ENCODE measurements around the gene KIF17.

Gene KIF17

DNA sequence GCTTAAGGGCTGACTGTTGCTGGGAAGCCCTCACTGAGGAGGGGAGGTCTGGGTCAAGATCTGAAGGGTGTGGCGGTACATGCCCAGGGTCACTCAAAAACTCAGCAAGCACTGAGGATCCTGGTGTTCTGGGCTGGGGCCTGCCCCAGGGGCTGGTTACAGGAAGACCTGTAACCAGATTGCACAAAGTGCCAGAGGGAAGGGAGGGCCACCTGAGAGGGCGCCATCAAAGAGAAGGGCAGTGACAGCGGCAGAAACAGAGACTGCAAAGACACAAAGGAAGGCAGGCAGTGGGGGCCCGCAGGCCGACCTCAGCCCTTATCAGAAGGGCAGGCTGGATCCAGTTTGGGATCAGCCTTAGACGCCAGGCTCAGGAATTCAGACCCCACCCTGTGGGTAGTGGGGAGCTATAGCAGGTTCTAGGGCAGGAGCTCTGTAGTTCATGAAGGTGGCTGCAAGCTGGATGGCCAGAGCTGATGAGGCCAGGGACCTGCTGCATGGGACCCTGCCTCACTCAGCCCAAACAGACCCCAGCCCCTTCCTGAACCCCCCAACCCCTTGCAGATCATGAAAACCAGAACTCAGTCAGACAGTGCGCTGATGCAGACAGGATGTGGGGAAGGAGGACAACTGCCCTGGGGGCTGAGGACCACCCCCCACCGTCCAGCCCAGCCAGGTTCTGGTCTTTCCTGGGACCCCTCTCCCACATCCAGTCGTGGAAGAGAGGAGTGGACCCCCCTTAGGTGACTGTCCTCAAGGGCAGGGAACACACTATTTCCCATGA is 10.8 kb upstream of the KIF17 start:
- FAIRE-seq (no peak), DNase-seq (ENCODE audit: insufficient read length, low spot score) (no peak)
- TF ChIP-seq PAX5 (IDR thresholded peaks at IDR 0.05; ENCODE audit: insufficient read depth, low read length, severe bottlenecking), result no peak
- no peak for TF ChIP-seq POLR2A (IDR thresholded peaks at IDR 0.05; ENCODE audit: low read depth, low read length)
- no peak for TF ChIP-seq POLR2AphosphoS5 (IDR thresholded peaks at IDR 0.05; ENCODE audit: low read depth, low read length)
- no peak for TF ChIP-seq POU2F2 (IDR thresholded peaks at IDR 0.05; ENCODE audit: low read depth, low read length)
- TF ChIP-seq TAF1 (IDR thresholded peaks at IDR 0.05; ENCODE audit: low read depth, low read length), result no peak
- no peak for TF ChIP-seq SPI1 (IDR thresholded peaks at IDR 0.05; ENCODE audit: low read depth, low read length)

DNA sequence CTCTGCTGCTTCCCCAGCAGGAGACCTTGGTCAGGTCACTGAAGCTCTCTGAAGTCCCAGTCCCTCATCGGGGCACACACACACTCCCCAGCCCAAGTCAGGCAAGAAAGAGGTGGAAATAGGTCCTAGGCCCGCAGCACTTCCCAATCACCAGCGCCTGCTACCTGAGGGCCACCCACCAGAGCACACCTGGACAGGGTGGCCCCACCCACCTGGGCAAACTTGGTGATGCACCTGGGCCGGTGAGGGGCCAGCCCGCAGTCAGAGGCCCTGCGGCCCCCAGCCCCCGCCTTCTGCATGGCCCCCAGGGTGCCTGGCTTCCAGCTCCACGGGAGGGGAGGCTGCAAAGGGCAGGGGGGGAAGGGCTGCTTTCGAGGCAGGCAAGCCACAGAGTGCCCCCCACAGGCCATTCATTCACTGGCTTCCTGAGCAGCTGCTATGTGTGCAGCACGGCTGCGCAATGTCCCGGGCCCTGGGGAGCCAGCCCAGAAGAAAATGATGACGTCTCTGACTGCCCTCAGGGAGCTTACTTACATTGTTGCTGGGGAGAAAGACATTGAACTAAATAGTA is 10.0 kb upstream of the KIF17 start:
- DNase-seq (ENCODE audit: insufficient read length, low spot score) (no peak), FAIRE-seq (no peak)
- no peak for TF ChIP-seq POLR2A (IDR thresholded peaks at IDR 0.05; ENCODE audit: low read depth, low read length)
- no peak for TF ChIP-seq SPI1 (IDR thresholded peaks at IDR 0.05; ENCODE audit: low read depth, low read length)
- TF ChIP-seq POLR2AphosphoS5 (IDR thresholded peaks at IDR 0.05; ENCODE audit: low read depth, low read length), result no peak
- TF ChIP-seq PAX5 (IDR thresholded peaks at IDR 0.05; ENCODE audit: insufficient read depth, low read length, severe bottlenecking), result no peak
- no peak for TF ChIP-seq TAF1 (IDR thresholded peaks at IDR 0.05; ENCODE audit: low read depth, low read length)
- TF ChIP-seq POU2F2 (IDR thresholded peaks at IDR 0.05; ENCODE audit: low read depth, low read length), result no peak

DNA sequence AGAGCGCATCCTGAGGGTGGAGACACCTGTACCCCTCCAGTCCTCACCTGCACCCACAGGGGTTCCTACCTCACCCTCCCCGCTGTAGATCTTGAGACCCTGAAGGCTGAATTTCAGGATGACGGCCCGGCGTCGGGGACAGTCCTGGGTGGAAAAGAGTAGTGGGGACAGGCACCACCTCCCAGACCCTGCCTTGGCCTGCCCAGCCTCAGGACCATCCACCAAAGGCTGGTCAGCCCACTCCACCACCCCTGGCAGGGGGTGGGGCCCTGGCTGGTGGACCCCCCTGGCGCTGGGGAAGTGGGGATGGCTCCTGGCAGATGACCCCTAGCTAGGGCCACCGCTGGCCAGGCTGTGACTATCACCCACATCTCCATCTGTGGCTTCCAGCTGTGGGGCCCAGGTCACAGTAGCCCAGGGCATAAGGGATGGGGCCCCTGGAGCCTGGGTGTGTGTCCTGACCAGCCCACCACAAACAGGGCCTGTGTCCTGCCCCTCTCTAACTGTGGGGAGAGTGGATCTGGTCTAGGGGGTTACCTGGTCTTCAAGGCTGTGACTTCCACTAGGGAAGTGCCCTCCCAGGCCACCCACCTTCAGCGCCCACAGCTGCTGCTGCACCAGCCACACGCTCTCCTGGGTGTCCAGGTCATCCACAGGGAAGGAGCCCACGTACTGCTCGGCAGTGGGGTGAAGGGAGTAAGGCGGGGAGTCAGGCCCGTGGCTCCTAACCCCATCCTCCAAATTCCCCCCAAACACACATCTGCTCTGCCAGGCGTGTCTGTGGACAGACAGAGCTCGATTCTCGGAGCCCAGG is 9.3 kb upstream of the KIF17 start:
- no peak for TF ChIP-seq POU2F2 (IDR thresholded peaks at IDR 0.05; ENCODE audit: low read depth, low read length)
- TF ChIP-seq PAX5 (IDR thresholded peaks at IDR 0.05; ENCODE audit: insufficient read depth, low read length, severe bottlenecking), result no peak
- no peak for TF ChIP-seq TAF1 (IDR thresholded peaks at IDR 0.05; ENCODE audit: low read depth, low read length)
- TF ChIP-seq POLR2A (IDR thresholded peaks at IDR 0.05; ENCODE audit: low read depth, low read length), result no peak
- no peak for TF ChIP-seq POLR2AphosphoS5 (IDR thresholded peaks at IDR 0.05; ENCODE audit: low read depth, low read length)
- TF ChIP-seq SPI1 (IDR thresholded peaks at IDR 0.05; ENCODE audit: low read depth, low read length), result no peak
- no peak for DNase-seq (ENCODE audit: insufficient read length, low spot score)
- FAIRE-seq, result no peak

DNA sequence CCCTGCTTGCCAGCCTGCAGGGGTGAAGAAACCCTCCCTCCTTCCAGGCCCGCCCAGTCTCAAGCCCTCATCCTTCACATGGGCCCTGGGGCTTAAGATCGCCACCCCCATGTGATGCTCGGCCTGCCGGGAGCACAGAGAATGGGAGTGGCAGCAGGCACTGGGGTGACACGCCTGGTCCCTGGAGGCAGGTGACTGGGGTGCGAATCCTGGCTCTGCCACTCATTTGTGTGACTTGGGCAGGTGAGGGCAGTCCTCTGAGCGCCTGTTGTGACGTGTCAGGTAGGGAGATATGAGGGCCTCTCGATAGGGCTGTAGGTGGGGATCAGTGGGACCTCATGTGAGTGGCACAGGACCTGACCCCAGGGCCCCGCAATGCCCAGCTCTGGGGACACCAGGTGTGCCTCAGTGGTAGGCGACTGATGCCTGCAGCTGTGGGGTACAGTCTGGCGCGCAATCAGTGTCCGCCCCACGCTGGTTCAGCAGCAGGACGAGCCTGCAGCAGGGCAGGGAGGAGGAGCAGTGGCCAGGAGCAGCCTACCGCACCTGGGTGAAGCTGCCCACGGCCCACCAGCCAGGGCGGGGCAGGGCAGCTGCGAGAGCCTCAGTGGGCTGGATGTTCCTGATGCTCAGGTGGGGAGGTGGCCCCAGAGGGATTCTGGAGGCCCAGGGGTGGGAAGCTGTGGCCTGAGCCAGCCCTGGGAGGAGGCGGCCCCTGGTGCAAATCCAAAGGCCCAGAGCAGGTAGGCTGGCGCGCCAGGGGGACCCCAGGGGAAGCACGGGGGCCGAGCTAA is 8.5 kb upstream of the KIF17 start:
- no peak for FAIRE-seq
- no peak for DNase-seq (ENCODE audit: insufficient read length, low spot score)
- TF ChIP-seq POLR2AphosphoS5 (IDR thresholded peaks at IDR 0.05; ENCODE audit: low read depth, low read length) (no peak), SPI1 (IDR thresholded peaks at IDR 0.05; ENCODE audit: low read depth, low read length) (no peak), TAF1 (IDR thresholded peaks at IDR 0.05; ENCODE audit: low read depth, low read length) (no peak), POLR2A (IDR thresholded peaks at IDR 0.05; ENCODE audit: low read depth, low read length) (no peak)

DNA sequence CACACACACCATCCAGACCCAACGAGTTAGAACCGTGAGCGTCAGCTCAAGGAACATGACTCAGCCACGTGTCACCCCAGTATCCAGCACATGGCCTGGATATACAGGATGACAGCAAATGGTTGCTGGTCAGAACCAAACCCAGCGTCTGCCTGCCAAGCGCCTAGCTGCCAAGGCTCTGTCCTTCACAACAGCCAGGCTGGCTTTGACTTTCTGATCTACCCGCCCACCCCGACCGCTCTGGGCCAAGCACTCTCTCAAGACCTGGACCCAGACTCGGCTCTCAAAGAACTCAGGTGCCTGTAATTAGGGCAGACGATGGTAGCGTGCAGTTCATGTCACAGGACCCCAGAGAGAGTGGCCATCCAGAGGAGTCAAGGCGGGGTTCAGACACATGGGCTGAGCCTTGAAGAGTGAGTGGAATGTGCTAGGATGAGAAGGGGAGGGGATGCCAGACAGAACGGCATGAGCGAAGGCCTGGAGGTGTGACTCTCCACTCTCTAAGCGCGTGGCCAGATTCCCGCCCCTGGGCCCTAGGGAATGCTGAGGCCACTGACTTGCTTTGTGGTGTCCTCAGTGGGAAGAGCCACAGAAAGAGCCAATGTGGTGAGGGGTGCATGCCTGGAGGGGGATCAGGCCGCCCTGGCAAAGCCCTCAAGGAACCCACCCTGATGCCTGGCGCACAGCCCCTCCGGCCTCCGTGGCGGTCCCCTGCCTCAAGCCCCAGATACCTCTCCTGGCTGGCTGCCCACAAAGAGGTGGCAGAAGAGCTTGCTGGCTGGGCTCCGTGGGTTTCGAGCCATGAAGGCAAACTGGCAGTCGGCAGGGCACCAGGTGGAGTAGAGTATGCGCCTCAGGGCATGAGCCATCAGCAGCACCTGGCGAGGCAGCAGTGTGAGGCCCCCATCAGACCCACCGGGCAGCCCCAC is 7.6 kb upstream of the KIF17 start:
- no peak for DNase-seq (ENCODE audit: insufficient read length, low spot score)
- FAIRE-seq, result no peak
- TF ChIP-seq TAF1 (IDR thresholded peaks at IDR 0.05; ENCODE audit: low read depth, low read length) (no peak), POU2F2 (IDR thresholded peaks at IDR 0.05; ENCODE audit: low read depth, low read length) (no peak), SPI1 (IDR thresholded peaks at IDR 0.05; ENCODE audit: low read depth, low read length) (no peak), PAX5 (IDR thresholded peaks at IDR 0.05; ENCODE audit: insufficient read depth, low read length, severe bottlenecking) (no peak), POLR2A (IDR thresholded peaks at IDR 0.05; ENCODE audit: low read depth, low read length) (no peak)

DNA sequence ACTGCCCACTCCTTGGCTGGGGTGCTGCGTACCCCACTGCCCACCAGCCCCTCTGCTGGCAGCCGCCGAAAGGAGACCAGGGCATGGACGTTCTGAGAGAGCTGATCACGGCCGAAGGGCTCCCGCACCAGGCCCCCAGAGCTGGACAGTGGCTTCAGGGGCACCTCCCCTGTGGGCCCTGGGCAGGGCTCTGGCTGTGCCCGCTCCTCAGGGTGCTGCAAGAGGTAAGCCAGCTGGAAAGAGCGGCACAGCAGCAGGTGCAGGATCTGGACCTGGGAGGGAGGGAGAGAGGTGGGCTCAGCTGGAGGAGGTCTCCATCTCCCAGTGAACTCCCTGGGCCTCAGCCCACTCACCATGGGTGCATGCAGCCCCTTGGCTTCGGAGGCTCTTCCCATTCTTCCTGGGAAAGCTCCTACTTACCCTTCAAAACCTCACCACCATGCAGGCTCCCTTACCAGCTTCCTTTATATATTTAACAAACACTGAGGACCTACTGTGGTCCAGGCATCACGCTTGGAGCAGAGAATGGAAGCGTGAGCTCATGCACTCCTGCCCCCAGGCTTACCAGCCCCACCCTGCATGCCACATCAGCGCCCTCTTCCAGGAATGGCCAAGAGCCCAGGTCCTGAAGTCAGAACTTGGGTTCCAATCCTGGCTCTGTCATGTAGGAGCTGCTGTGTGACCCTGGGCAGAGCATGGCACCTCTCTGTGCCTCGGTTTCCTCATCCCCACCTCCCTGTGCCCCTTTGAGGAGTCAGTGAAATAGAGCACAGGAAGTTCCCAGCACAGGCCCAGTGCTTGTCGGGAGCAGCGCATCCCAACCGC is 6.8 kb upstream of the KIF17 start:
- no peak for FAIRE-seq
- TF ChIP-seq SPI1 (IDR thresholded peaks at IDR 0.05; ENCODE audit: low read depth, low read length) (no peak), PAX5 (IDR thresholded peaks at IDR 0.05; ENCODE audit: insufficient read depth, low read length, severe bottlenecking) (no peak), POLR2A (IDR thresholded peaks at IDR 0.05; ENCODE audit: low read depth, low read length) (no peak), TAF1 (IDR thresholded peaks at IDR 0.05; ENCODE audit: low read depth, low read length) (no peak), POLR2AphosphoS5 (IDR thresholded peaks at IDR 0.05; ENCODE audit: low read depth, low read length) (no peak), POU2F2 (IDR thresholded peaks at IDR 0.05; ENCODE audit: low read depth, low read length) (no peak)
- no peak for DNase-seq (ENCODE audit: insufficient read length, low spot score)

DNA sequence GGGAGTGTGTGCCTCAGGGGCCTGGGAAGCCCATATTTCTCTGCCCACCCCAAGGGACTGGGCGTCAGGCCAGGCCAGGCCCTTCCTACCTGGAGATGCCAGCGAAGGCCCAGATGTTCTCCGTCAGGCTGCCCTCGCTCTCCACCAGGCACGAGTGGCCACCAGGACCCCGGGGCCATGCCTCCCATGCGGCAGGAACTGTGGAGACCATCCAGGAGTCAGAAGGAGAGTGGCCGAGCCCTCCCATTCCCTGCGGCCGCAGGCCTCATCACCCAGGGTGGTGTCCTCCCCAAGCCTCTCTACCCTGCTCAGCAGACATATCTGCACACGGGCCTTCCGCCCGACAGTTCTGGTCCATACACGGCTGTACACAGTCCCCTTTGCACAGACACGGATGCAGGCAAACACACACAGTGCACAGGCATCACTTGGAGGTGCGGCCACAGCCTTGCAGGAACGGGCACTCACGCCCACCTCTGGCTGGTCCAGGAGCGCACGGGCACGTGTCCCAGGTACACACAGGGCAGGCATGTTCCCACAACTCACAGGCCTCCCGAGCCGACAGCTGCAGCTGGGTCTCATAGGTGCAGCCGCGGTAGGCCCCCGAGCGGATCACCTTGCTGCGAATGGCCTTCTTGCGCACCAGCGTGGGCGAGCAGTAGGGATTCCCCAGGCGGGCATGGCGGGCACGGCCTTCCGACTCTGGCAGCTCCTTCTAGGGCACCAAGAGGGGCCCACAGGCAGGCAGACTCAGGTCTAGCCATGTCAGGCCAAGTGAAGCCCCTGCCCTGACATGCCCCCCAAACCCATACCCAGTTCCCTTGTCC is 5.9 kb upstream of the KIF17 start:
- no peak for TF ChIP-seq POLR2AphosphoS5 (IDR thresholded peaks at IDR 0.05; ENCODE audit: low read depth, low read length)
- no peak for TF ChIP-seq TAF1 (IDR thresholded peaks at IDR 0.05; ENCODE audit: low read depth, low read length)
- TF ChIP-seq POLR2A (IDR thresholded peaks at IDR 0.05; ENCODE audit: low read depth, low read length), result no peak
- TF ChIP-seq POU2F2 (IDR thresholded peaks at IDR 0.05; ENCODE audit: low read depth, low read length), result no peak
- no peak for TF ChIP-seq PAX5 (IDR thresholded peaks at IDR 0.05; ENCODE audit: insufficient read depth, low read length, severe bottlenecking)
- TF ChIP-seq SPI1 (IDR thresholded peaks at IDR 0.05; ENCODE audit: low read depth, low read length), result no peak
- FAIRE-seq, result no peak
- no peak for DNase-seq (ENCODE audit: insufficient read length, low spot score)
